Glutamatergic neuron (in vitro differentiated cells): ENCODE results near the gene GPR4. TPM values are rescaled to one million over a fixed set of nuclear protein-coding genes. Genes with fewer than 3 reads are reported as not detected.

Source experiments
- DNase-seq: peaks from one replicate; pipeline ENCODE4 v3.0.0; 2022
- H3K27ac Mint-ChIP-seq: one replicate; pipeline ENCODE4 v1.8.0; 2020; ENCODE audit warnings: mild to moderate bottlenecking, mixed read lengths, inconsistent platforms; ENCODE audit not compliant: unreplicated experiment
- H3K27me3 Mint-ChIP-seq: one replicate; pipeline ENCODE4 v1.8.0; 2020; ENCODE audit warnings: mild to moderate bottlenecking, moderate library complexity, mixed read lengths, inconsistent platforms; ENCODE audit not compliant: unreplicated experiment
- H3K36me3 Mint-ChIP-seq: one replicate; pipeline ENCODE4 v1.8.0; 2020; ENCODE audit warnings: mild to moderate bottlenecking, mixed read lengths, inconsistent platforms; ENCODE audit not compliant: unreplicated experiment
- H3K4me1 Mint-ChIP-seq: one replicate; pipeline ENCODE4 v1.8.0; 2020; ENCODE audit warnings: mild to moderate bottlenecking, low read depth, mixed read lengths, inconsistent platforms; ENCODE audit not compliant: unreplicated experiment
- H3K4me3 Mint-ChIP-seq: one replicate; pipeline ENCODE4 v1.8.0; 2020; ENCODE audit warnings: mild to moderate bottlenecking, mixed read lengths, inconsistent platforms; ENCODE audit not compliant: unreplicated experiment
- H3K9me3 Mint-ChIP-seq: one replicate; pipeline ENCODE4 v1.8.0; 2020; ENCODE audit warnings: mild to moderate bottlenecking, moderate library complexity, mixed read lengths, inconsistent platforms; ENCODE audit not compliant: unreplicated experiment
- CTCF ChIP-seq: fragments of 200-600 bp; sonication (generic); IDR thresholded peaks from one replicate; pipeline ENCODE4 v1.5.0; 2021; ENCODE audit not compliant: partially characterized antibody, unreplicated experiment
- total RNA-seq: library from RNA; stranded (reverse); fragmentation: NEBNext Ultra II Directional; extraction: Animal tissue kit (Norgen Biotek cat#: 25700); gene quantifications from one replicate; pipeline ENCODE4 v1.2.1, GENCODE V29; 2021; ENCODE audit not compliant: unreplicated experiment

Gene GPR4
- total RNA-seq, 1 donor from 2014 or later, result not detected

- peaks cover 16% of the 10 kb centered on the region for H3K4me1 Mint-ChIP-seq
- H3K36me3 Mint-ChIP-seq, result peaks cover 8% of the 10 kb centered on the region
- H3K27me3 Mint-ChIP-seq, result peaks cover 7% of the 10 kb centered on the region
- peak overlapping the region; percentile 86 for H3K4me3 Mint-ChIP-seq
- H3K27ac Mint-ChIP-seq, result no peak overlapping the region
- DNase-seq, result no peak
- peaks cover 5% of the 10 kb centered on the region for H3K9me3 Mint-ChIP-seq
- TF ChIP-seq CTCF, result no peak
Observed at GRCh38 chr19:45640849-45641273, 38.8 kb upstream of the GPR4 start.

- Mint-ChIP-seq H3K36me3 (peaks cover 8% of the 10 kb centered on the region), H3K9me3 (peaks cover 5% of the 10 kb centered on the region), H3K27ac (no peak within 1 kb of the TSS), H3K27me3 (peaks cover 6% of the 10 kb centered on the region), H3K4me3 (peak within 1 kb of the TSS; percentile 88), H3K4me1 (peaks cover 16% of the 10 kb centered on the region)
- DNase-seq, result peak; percentile 60
- no peak for TF ChIP-seq CTCF
Observed at GRCh38 chr19:45638930-45639729, 37.1 kb upstream of the GPR4 start, which contains the start of gene EML2. Gene EML2 (minus strand): TSS chr19:45639397. CDS start chr19:45639376, 21 bp downstream.

GRCh38 chr19:45637890-45638667 lies 36.1 kb upstream of the GPR4 start:
- H3K4me1 Mint-ChIP-seq, result peaks cover 13% of the 10 kb centered on the region
- no peak overlapping the region for H3K27ac Mint-ChIP-seq
- DNase-seq, result no peak
- peaks cover 6% of the 10 kb centered on the region for H3K27me3 Mint-ChIP-seq
- TF ChIP-seq CTCF, result no peak
- H3K36me3 Mint-ChIP-seq, result peaks cover 8% of the 10 kb centered on the region
- peaks cover 5% of the 10 kb centered on the region for H3K9me3 Mint-ChIP-seq
- peak overlapping the region; percentile 88 for H3K4me3 Mint-ChIP-seq

- H3K27me3 Mint-ChIP-seq, result peaks cover 4% of the 10 kb centered on the region
- no peak for TF ChIP-seq CTCF
- H3K9me3 Mint-ChIP-seq, result peaks cover 5% of the 10 kb centered on the region
- no peak for DNase-seq
- peaks cover 16% of the 10 kb centered on the region for H3K4me1 Mint-ChIP-seq
- H3K4me3 Mint-ChIP-seq, result no peak overlapping the region
- peaks cover 8% of the 10 kb centered on the region for H3K36me3 Mint-ChIP-seq
- H3K27ac Mint-ChIP-seq, result no peak overlapping the region
Observed at GRCh38 chr19:45636902-45637301, 34.9 kb upstream of the GPR4 start.
